GM21786 (cell line): ENCODE measurements around the gene ONECUT3.

Experiments
- ATAC-seq: cut with Tn5 transposase; IDR thresholded peaks from one replicate; pipeline ENCODE4 v1.9.1; 2021; ENCODE audit not compliant: unreplicated experiment

Gene ONECUT3

DNA sequence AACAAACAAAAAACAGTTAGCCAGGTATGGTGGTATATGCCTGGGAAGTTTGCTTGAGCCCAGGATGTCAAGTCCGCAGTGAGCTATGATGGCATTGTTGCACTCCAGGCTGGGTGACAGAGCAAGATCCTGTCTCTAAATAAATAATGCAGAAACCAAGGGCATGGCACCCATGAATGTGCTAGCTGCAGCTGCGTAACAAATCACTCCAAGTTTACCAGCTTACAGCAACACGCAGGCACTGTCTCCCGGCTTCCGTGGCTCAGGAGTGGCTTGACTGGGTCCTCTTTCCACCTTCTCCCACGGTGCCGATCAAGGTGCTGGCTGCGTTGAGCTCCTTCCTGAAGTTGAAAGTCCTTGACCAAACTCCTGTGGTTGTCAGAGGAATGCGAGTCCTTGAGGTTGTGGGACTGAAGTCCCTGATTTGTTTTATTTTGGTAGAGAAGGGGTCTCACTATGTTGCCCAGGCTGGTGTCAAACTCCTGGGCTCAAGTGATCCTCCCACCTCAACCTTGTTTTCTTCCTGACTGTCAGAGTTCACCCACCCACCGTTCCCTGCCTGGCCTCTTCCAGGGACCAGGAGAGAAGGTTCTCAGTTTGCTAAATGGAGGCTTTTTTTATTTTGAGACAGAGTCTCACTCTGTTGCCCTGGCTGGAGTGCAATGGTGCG lies 13.2 kb upstream of the ONECUT3 start:
- no peak for ATAC-seq

DNA sequence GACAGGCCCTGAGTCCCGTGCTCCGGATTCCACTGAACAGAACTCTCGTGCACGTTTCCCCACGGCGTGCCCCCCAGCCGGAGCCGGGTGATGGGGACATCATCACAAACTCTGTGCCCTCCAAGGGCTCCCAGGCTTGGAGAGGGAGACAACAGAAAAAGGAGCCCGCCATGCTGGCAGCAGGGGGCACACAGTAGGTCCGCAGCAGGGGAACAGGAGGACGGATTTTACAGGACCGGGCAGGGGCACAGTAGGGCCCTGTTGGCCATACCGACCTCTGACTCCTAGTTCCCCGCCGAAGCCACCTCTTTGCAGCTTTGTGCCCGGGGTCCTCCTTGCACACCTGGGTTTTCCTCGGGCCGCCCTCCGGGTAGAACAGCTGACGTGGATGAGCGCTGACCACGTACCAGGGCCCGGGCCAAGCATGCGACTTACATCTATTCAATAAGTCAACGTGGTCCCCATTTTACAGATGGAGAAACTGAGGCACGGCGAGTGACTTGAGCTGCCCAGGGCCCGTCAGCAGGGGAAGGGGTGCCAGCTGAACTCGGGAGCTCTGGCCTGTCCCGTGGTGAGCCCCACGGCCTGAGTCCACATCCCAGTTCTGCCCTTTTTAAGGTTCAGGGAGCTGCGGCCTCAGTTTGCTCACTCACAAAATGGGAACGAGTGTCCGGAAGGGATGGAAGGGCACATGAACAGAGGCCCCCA lies 10.2 kb upstream of the ONECUT3 start:
- no peak for ATAC-seq

- ATAC-seq: no peak
Observed at GRCh38 chr19:1744133-1744665, 9.1 kb upstream of the ONECUT3 start.

DNA sequence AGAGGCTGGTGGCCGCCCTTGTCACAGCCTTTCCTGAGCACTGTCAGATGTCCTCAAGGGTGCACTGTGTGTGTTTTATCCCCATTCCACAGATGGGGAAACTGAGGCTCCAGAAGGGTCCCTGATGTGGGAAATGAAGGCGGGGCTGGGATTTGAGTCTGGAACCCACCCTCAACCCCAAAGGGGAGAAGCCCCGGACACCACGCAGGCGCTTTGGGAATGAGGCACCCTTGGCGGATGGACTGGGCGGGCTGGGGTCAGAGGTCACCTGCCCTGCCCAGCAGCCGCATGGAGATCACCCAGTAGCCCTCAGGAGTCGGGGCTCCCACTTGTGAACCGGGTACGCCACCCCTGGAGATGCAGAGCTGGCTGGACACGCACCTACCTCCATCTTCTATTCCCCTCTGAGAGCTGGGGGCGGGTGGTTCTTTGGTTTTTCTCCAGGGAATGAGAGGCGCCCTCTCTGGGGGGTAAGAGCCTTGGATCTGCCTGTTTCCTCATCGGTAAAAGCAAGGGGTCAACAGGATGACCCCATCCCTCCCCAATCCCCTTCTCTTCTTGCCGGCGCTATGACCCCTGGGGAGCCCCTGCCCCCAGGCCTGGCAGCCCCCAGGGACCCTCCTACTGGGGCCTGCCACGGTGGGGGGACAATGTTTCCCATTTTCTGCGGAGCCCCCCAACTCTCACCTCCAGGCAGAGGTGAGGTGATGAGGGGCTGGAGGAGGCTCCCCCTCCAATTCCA lies 8.3 kb upstream of the ONECUT3 start:
- ATAC-seq: no peak

GRCh38 chr19:1745589-1746031 lies 7.7 kb upstream of the ONECUT3 start:
- ATAC-seq: no peak

- no peak for ATAC-seq
Observed at GRCh38 chr19:1746401-1747284, 6.7 kb upstream of the ONECUT3 start.

DNA sequence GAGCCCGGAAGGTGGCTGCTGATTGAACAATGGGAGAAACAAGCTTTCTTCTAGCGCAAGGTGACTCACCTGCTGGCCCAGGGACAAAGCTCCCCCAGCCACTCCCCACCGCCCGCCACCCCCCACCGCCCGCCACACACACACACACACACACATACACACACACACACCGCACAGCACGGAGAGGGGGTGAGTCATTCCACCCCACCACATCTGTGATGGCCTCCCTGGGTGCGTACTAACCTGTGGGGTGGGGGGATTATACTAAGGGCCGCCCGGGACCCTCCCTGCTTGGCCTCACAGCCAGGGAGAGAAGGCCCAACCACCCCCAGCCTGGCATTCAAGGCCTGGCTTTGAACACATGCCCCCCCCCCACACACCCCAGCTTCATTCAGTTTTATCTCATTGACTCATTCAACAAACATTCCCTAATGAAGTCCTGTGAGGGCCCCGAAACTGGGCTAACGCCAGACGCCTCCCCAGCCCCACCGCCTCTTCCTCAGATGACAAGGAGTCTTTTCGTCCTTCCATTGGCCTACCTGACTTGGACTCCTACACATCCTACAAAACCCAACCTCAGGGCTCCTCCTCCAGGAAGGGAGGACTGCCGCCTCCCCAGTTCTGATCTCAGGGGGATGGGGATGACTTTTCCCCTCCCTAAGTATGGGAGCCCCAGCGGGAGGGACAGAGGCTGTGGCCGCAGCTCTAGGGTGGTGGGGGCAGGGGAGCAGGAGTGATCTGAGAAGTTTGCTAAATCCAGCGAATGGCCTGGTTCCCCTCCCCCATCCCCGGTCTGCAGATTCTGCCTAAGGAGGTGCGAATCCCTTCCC lies 5.8 kb upstream of the ONECUT3 start:
- no peak for ATAC-seq

DNA sequence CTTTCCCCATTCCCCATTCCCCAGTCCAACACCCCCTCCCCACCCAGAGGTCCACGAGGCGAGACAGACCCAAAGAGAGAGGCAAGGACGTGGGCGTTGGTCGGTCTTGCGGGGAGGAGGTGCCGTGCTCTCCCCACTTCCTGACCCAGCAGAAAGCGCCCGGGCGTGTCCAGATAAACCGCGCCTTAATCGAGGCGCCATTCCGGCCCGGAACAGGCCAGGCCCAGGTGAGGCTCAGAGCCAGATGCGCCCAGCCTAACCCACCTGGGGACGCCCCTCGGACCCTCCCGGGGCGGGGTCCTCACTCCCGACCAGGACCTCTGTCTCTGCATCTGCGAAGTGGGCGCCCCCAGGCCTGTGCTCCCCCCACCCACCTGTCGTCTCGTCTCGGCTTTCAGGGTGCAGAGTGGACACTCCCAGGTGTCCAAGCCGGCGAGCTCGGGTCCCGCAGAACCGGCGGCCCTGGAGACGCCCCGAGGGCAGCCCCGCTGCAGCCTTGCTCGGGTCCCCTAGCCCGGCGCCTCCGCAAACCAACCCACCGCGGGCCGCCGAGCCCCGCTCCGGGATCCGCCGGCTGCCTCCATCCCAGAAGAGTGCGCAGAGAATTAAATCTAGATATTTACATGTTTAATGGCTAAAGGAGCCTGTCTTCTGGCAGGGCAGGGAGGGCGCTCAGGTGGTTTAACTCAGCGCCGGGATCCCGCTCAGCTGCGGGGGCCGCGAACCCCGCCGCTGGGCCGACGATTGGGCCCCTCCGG lies 5.0 kb upstream of the ONECUT3 start:
- no peak for ATAC-seq

- ATAC-seq: no peak
Observed at GRCh38 chr19:1748873-1749341, 4.4 kb upstream of the ONECUT3 start.

GRCh38 chr19:1749373-1750342 lies 3.6 kb upstream of the ONECUT3 start:
- ATAC-seq: no peak

- ATAC-seq: no peak
Observed at GRCh38 chr19:1750343-1751021, 2.8 kb upstream of the ONECUT3 start.

- ATAC-seq: no peak
Observed at GRCh38 chr19:1751367-1752008, 1.8 kb upstream of the ONECUT3 start.

DNA sequence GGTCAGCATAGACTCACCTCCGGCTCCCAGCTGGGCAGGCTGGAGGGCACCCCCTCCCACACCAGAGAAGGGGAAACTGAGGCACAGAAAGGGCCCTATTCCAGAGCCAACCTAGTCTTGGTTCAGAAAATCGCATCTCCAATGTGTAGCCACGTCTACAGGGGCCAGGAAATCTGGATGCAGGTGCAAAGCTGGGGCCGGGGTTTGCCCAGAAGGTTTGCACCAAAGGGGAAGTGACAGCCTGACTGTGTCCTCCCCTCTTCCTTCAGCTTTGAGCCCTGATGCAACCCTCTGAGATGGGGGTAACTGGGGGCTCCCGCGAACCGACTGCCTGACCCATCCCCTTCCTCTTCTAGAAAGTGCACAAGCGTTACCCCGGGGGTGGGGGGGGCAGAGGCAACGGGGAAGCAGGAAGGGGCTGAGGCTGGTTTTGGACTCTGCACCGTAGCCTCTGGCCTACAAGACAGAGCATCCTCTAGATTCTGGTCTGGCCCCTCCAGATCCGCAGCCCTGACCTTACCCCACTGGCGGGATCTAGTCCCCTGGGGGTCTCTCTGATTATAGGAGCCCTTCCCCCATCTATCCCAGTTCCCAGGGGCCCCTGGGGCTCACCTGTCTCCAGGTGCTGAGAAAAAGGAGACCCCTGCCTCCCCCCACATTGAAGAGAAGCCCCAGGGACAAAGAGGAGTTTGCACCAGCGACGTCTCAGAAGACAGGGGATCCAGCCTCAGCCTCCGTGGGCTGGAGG lies 1.1 kb upstream of the ONECUT3 start:
- no peak for ATAC-seq

DNA sequence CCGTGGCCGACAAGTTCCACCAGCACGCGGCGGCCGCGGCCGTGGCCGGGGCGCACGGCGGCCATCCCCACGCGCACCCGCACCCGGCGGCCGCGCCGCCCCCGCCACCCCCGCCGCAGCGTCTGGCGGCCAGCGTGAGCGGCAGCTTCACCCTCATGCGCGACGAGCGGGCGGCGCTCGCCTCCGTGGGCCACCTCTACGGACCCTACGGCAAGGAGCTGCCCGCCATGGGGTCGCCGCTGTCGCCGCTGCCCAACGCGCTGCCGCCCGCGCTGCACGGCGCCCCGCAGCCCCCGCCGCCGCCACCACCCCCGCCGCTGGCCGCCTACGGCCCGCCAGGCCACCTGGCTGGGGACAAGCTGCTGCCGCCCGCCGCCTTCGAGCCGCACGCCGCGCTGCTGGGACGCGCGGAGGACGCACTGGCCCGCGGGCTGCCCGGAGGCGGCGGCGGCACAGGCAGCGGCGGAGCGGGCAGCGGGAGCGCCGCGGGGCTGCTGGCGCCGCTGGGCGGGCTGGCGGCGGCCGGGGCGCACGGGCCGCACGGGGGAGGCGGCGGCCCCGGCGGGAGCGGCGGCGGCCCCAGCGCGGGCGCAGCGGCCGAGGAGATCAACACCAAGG lies 821 bp downstream of the ONECUT3 start:
- no peak for ATAC-seq

DNA sequence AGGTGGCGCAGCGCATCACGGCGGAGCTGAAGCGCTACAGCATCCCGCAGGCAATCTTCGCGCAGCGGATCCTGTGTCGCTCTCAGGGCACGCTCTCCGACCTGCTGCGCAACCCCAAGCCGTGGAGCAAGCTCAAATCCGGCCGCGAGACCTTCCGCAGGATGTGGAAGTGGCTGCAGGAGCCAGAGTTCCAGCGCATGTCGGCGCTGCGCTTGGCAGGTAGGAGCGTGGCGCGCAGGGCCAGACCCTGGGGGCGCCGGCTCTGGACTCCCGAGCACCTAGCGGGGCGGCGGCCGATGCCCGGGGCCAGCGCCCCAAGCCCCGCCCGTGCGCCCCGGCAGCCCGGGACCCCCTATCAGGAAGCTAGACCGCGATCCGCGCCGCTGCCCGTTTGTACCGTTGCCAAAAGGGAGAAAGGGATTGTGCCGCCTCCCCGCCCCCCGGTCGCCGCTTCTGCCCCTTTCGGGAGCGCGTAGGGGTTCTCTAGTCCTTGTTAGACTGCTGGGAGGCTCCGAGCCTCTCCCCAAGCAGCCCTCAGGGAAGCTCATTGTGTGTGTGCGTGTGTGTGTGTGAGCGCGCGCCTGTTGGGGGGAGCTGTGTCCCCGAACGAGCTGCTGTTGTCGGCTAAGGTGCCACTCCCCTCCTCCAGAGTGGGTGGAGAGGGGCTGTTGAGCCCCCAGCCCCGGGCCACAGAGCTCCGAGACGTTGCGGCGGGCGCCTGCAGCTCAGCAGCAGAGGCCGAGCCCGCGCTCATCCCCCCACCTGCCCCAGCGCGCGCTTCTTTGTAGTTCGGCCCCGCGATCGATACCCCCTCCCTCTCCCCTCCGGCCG lies 1.5 kb downstream of the ONECUT3 start:
- ATAC-seq: no peak
